Measurements from ENCODE around the gene HINFP. TPM values are rescaled to one million over a fixed set of nuclear protein-coding genes. Genes with fewer than 3 reads are reported as not detected.

HINFP gene
- total and polyA plus RNA-seq, 9 of the 15 experiments (the other 6 are each of a cell fraction or from before 2014, with no cell fraction given): 13.8 to 34.1 (median 22.5) TPM

- Histone ChIP-seq H3K9ac (ENCODE audit: insufficient read depth in 1 of 2, low read depth in 2 of 2, low read length in 2 of 2) (peak overlapping the region; percentile 94 to 99), H3K4me2 (ENCODE audit: insufficient read depth, low read length) (peak overlapping the region; percentile 98), H3K27ac (ENCODE audit: extremely low read depth, low read depth, low read length) (peak overlapping the region; percentile 95), H3K36me3 (ENCODE audit: control insufficient read depth, insufficient read depth, low read length) (peaks cover 80% of the 10 kb centered on the region), H3K9me3 (replicated peaks; ENCODE audit: control insufficient read depth, insufficient read depth, low read depth, low read length) (no peaks in the 10 kb centered on the region), H3K4me1 (replicated peaks in 1 of 2; ENCODE audit: control insufficient read depth in 2 of 2, insufficient read depth in 2 of 2, low read length in 2 of 2) (peaks cover 23 to 32% of the 10 kb centered on the region in 2 experiments), H2AFZ (ENCODE audit: low read depth, low read length) (no peak overlapping the region), H4K20me1 (replicated peaks; ENCODE audit: control insufficient read depth, insufficient read depth, low read length) (peaks cover 25% of the 10 kb centered on the region), H3K27me3 (ENCODE audit: control insufficient read depth in 2 of 2, insufficient read depth in 2 of 2, low read length in 2 of 2) (no peaks in the 10 kb centered on the region; a peak in 1 of 5 replicates), H3K79me2 (ENCODE audit: control insufficient read depth, insufficient read depth, low read length) (peaks cover 62% of the 10 kb centered on the region), H3K9me1 (ENCODE audit: control insufficient read depth, insufficient read depth, low read length) (no peaks in the 10 kb centered on the region), H3K4me3 (peak overlapping the region; percentile 94)
- CTCF ChIA-PET (ENCODE audit: low intra/inter-chr PET ratio): interaction anchor here (1.3 kb wide), 1 partner anchor 103 kb away, joined by 6 read pairs; no protein-coding TSS in a partner anchor
- peak; percentile 6 to 65 (median 38) for DNase-seq (ENCODE audit: extremely low read depth in 1 of 4, low spot score in 3 of 4)
- in situ Hi-C loops (cut with MboI) (no loop called here), intact Hi-C loops (cut with micrococcal nuclease) (loop anchor here (2.0 kb wide), 2 partner anchors 37 to 165 kb away; partner anchors contain the start of gene HYOU1)
- ATAC-seq: peak; percentile 7
- BruUV-seq (replicated peaks): no TSS peak
- POLR2A ChIA-PET: interaction anchor here (0.6 to 5.5 kb wide), 61 partner anchors 8 to 705 kb away, joined by 3 to 75 read pairs (median 4); partner anchors contain the start of genes ABCG4, C2CD2L, CBL and DPAGT1
- no peak for FAIRE-seq
- 1% methylated on average over 52 of the region's 81 CpGs for WGBS (ENCODE audit: insufficient coverage, low coverage, missing lambda C conversion rate)
- TF ChIP-seq MTA3 (IDR thresholded peaks at IDR 0.05; ENCODE audit: borderline replicate concordance) (peak; percentile 69), ZNF12 (CRISPR knock-in tag; IDR thresholded peaks at IDR 0.05) (no peak), ZNF655 (CRISPR knock-in tag; IDR thresholded peaks at IDR 0.05) (no peak), MGA (IDR thresholded peaks at IDR 0.05) (no peak), ZSCAN29 (IDR thresholded peaks at IDR 0.05) (no peak), STAG1 (CRISPR knock-in tag; IDR thresholded peaks at IDR 0.05; ENCODE audit: borderline replicate concordance) (no peak), PRMT5 (CRISPR knock-in tag; IDR thresholded peaks at IDR 0.05) (no peak), TAF15 (IDR thresholded peaks at IDR 0.05; ENCODE audit: low read depth, low read length) (peak; percentile 92; the same call in 1 of the 2 replicates)
These were observed 27.2 kb upstream of the HINFP start for GRCh38 chr11:119093942-119094815.
